GM19025 (cell line): ENCODE measurements around the gene BRF1.

Source experiments
- ATAC-seq: cut with Tn5 transposase; IDR thresholded peaks from one replicate; pipeline ENCODE4 v1.9.1; 2021; ENCODE audit warnings: mild to moderate bottlenecking, low read depth, moderate library complexity; ENCODE audit not compliant: unreplicated experiment

BRF1 gene

GRCh38 chr14:105271224-105271890 lies 29.4 kb downstream of the BRF1 start:
- ATAC-seq = no peak

GRCh38 chr14:105269405-105269804 lies 31.4 kb downstream of the BRF1 start:
- ATAC-seq = no peak

- no peak for ATAC-seq
Observed at GRCh38 chr14:105268736-105269354, 32.0 kb downstream of the BRF1 start.

GRCh38 chr14:105267820-105268548 lies 32.8 kb downstream of the BRF1 start:
- no peak for ATAC-seq

- no peak for ATAC-seq
Observed at GRCh38 chr14:105261781-105262180, 39.0 kb downstream of the BRF1 start.

GRCh38 chr14:105260959-105261358 lies 39.8 kb downstream of the BRF1 start:
- ATAC-seq = no peak

- ATAC-seq = no peak
Observed at GRCh38 chr14:105258846-105259245, 42.0 kb downstream of the BRF1 start.

GRCh38 chr14:105257464-105257863 lies 43.3 kb downstream of the BRF1 start:
- no peak for ATAC-seq

GRCh38 chr14:105256292-105256960 lies 44.4 kb downstream of the BRF1 start:
- no peak for ATAC-seq

GRCh38 chr14:105255021-105255507 lies 45.7 kb downstream of the BRF1 start:
- no peak for ATAC-seq

GRCh38 chr14:105253329-105253682 lies 47.5 kb downstream of the BRF1 start:
- no peak for ATAC-seq

GRCh38 chr14:105252552-105253328 lies 48.1 kb downstream of the BRF1 start:
- no peak for ATAC-seq

GRCh38 chr14:105251920-105252319 lies 48.9 kb downstream of the BRF1 start:
- no peak for ATAC-seq

- no peak for ATAC-seq
Observed at GRCh38 chr14:105250986-105251385, 49.8 kb downstream of the BRF1 start.

- no peak for ATAC-seq
Observed at GRCh38 chr14:105250008-105250366, 50.8 kb downstream of the BRF1 start.

GRCh38 chr14:105249182-105250007 lies 51.4 kb downstream of the BRF1 start:
- ATAC-seq = no peak

GRCh38 chr14:105248368-105249181 lies 52.2 kb downstream of the BRF1 start, which contains the start of gene BTBD6:
TSS of gene BTBD6 (plus strand) at chr14:105248533. CDS start at chr14:105248712, 179 bp downstream.
- ATAC-seq = peak; percentile 92

- peak; percentile 26 for ATAC-seq
Observed at GRCh38 chr14:105247715-105248367, 53.0 kb downstream of the BRF1 start.
